Cardiac muscle cell (in vitro differentiated cells and primary cell): ENCODE results near the gene B3GAT1. TPM values are rescaled to one million over a fixed set of nuclear protein-coding genes. Genes with fewer than 3 reads are reported as not detected.

Experiments used
- DNase-seq, 2 donors: peaks; one replicate each; pipeline versions ENCODE4 v3.0.0 to v3.0.0-alpha.2; 2010 to 2017; ENCODE audit warnings: low read depth in 1 of 2, low spot score in 1 of 2
- H3K27ac ChIP-seq: fragments of 200-600 bp; sonication (generic); 2 replicates; pipeline ENCODE4 v1.5.1; 2016
- H3K27me3 ChIP-seq: fragments of 200-600 bp; sonication (generic); 2 replicates; pipeline ENCODE4 v1.6.0; 2016; ENCODE audit warnings: control low read depth
- H3K36me3 ChIP-seq: fragments of 200-600 bp; sonication (generic); 2 replicates; pipeline ENCODE4 v1.5.1; 2016; ENCODE audit warnings: control low read depth
- H3K4me1 ChIP-seq: fragments of 200-600 bp; sonication (generic); 2 replicates; pipeline ENCODE4 v1.8.1; 2017; ENCODE audit warnings: low read depth, mild to moderate bottlenecking, mixed run types
- H3K4me3 ChIP-seq: fragments of 200-600 bp; sonication (generic); 2 replicates; pipeline ENCODE4 v1.5.1; 2016; ENCODE audit warnings: mild to moderate bottlenecking
- H3K9me3 ChIP-seq: fragments of 200-600 bp; sonication (generic); 2 replicates; pipeline ENCODE4 v1.5.1; 2017; ENCODE audit warnings: low read depth, mild to moderate bottlenecking, control low read depth
- polyA plus RNA-seq: library from polyadenylated mRNA; unstranded; fragments of >200 nt; fragmentation: Nextera tagmentation; extraction: Ambion mirVana; gene quantifications from 2 replicates; pipeline ENCODE4 v1.2.1, GENCODE V29; 2016
- total RNA-seq: library from RNA; depleted of rRNA; stranded (reverse); fragments of >200 nt; gene quantifications from 2 replicates; pipeline ENCODE4 v1.2.3, GENCODE V29; 2016
- TF ChIP-seq, protein P1 (sequence below): IDR thresholded peaks from 2 replicates; pipeline ENCODE4 v1.5.1; 2012; ENCODE audit warnings: low read depth, mild to moderate bottlenecking, low read length

The B3GAT1 gene
- total and polyA plus RNA-seq, 2 experiments from 2014 or later: 1.5 TPM; not detected in 1

DNA sequence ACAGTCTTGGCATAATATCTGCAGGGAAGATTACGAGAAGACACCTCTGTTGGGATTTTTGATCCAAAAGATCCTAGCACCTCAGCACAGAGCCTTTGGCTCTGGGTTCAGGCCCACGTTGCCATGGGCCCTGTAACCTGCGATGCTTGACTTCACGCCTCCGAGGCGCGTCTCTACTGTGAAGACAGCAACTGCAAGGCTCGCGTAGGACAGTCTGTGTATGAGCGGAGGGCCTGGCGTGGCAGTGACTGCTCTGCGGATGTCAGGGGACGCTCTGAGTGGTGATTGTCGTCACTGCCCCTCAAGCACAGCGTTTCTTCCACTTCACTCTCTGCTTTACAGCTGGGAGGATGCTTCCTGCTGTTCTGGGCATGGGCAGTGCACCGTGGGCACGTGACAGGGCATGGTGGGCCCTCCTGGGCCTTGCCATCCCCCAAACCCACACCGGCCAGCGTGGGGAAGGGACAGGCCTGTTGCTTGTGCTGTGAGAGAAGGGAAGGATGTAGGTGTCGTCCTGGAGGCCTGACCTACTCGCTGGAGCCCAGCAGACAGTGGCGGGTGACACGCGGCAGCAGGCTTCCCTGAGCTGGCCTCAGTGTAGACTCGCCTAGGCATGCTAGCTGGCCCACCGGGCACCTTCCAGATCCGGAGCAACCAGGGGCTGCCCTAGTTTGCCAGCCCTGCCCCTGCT lies 53.7 kb downstream of the B3GAT1 start:
- Histone ChIP-seq H3K36me3 (no peaks in the 10 kb centered on the region), H3K4me1 (no peaks in the 10 kb centered on the region), H3K27ac (no peak overlapping the region), H3K9me3 (no peaks in the 10 kb centered on the region), H3K27me3 (no peaks in the 10 kb centered on the region), H3K4me3 (no peak overlapping the region)
- DNase-seq: no peak
- TF ChIP-seq, protein P1, sequence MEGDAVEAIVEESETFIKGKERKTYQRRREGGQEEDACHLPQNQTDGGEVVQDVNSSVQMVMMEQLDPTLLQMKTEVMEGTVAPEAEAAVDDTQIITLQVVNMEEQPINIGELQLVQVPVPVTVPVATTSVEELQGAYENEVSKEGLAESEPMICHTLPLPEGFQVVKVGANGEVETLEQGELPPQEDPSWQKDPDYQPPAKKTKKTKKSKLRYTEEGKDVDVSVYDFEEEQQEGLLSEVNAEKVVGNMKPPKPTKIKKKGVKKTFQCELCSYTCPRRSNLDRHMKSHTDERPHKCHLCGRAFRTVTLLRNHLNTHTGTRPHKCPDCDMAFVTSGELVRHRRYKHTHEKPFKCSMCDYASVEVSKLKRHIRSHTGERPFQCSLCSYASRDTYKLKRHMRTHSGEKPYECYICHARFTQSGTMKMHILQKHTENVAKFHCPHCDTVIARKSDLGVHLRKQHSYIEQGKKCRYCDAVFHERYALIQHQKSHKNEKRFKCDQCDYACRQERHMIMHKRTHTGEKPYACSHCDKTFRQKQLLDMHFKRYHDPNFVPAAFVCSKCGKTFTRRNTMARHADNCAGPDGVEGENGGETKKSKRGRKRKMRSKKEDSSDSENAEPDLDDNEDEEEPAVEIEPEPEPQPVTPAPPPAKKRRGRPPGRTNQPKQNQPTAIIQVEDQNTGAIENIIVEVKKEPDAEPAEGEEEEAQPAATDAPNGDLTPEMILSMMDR: no peak

DNA sequence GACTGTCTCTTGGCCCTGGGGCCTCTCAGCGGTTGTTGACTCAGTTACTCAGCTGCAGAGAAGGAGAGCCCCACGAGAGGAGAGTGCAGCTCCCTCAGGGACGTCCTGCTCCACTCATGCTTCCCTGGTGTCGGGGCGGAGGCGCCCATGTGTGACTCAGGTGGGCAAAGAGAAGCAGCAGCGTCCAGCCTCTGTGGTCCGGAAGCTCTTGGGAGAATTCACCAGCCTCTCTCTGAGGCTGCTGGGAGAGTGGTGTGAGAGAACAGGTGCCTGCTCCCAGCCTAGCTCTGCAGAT lies 54.5 kb downstream of the B3GAT1 start:
- no peaks in the 10 kb centered on the region for H3K36me3 ChIP-seq
- no peak for DNase-seq

DNA sequence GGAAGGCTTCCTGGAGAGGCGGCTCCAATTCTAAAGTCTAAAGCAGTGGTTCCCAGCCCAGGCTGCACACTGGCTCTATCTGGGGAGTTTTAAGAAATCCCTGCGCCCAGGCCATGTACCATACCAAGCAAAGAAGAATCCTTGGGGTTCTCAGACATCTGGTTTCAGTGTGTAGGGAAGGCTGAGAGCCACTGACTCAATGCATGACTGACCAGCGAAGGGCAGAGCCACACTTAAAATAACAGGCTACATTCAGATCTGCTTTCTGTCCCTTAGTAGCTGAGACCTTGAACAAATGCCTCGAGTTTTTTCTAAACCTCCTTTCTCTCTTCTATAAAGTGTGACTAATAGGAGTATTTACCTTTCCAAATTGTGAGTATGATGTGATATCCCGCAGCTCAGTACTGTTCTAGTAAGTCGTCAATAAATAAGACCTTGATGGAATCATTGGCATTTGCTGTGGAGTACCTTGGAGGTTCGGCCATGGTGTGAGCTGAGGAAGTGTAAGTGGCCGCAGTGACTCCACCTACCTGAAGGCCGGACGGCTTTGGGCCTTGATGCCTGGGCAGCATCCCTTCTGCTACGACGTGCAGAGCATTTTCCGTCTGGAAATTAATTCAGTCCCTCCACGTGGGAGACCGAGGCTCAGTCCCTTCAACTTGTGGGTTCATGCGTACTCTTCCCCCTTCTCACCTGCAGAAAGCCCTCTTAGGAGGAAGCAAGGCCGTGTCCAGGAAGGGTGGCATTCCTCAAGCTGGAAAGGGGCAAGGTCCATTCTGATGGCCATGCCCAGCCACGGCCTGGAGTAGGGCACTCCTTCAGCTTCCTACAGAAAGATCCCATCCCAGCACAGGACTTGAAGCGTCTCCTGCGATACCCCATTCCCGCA lies 55.1 kb downstream of the B3GAT1 start:
- no peak for DNase-seq
- Histone ChIP-seq H3K36me3 (no peaks in the 10 kb centered on the region), H3K9me3 (no peaks in the 10 kb centered on the region), H3K27me3 (no peaks in the 10 kb centered on the region), H3K4me1 (no peaks in the 10 kb centered on the region), H3K4me3 (no peak overlapping the region), H3K27ac (no peak overlapping the region)
- TF ChIP-seq, protein P1: no peak

More for the DNA sequence above, 54.5 kb downstream of the B3GAT1 start:
- H3K9me3 ChIP-seq: no peaks in the 10 kb centered on the region
- TF ChIP-seq, protein P1: no peak
- no peak overlapping the region for H3K27ac ChIP-seq
- H3K4me1 ChIP-seq: no peaks in the 10 kb centered on the region
- no peaks in the 10 kb centered on the region for H3K27me3 ChIP-seq
- no peak overlapping the region for H3K4me3 ChIP-seq

DNA sequence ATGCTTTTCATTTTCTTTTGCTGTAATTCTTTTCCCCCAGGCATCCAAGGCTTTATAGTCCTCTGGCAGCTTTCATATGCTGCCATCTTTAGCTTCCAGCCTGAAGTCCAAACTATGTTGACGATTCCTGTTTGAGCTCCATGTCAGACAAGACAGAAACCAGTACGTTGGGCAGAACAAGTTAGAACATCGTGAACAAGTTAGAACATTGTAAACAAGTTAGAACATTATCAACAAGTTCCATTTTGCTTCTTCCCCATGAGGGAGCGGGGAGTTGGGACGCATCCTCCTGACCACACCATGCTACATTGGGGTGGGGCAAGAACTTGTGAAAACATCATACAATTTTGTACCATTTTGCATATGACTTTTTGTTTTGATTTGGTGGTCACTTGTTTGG lies 56.4 kb downstream of the B3GAT1 start:
- H3K9me3 ChIP-seq: no peaks in the 10 kb centered on the region
- H3K4me1 ChIP-seq: no peaks in the 10 kb centered on the region
- TF ChIP-seq, protein P1: no peak
- no peaks in the 10 kb centered on the region for H3K36me3 ChIP-seq
- no peak overlapping the region for H3K4me3 ChIP-seq
- DNase-seq: no peak
- no peaks in the 10 kb centered on the region for H3K27me3 ChIP-seq
- no peak overlapping the region for H3K27ac ChIP-seq

DNA sequence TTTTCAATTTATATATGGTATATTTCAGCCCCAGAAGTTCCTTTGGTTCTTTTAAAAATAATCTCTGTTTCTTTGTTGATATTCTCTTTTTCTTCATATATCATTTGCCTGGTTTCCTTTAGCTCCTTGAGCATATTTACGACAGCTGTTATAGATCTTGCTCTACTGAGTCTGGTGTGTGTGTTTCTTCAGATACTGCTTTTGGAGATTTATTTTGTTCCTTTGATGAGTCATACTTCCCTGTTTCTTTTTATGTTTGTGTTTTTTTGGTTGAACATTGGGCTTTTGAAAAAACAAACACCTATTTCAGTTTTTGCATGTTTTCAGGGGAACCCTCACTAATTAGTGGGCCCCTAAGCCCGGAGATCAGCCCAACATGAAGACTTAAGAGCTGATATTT lies 56.9 kb downstream of the B3GAT1 start:
- DNase-seq: no peak
- Histone ChIP-seq H3K36me3 (no peaks in the 10 kb centered on the region), H3K27me3 (no peaks in the 10 kb centered on the region), H3K27ac (no peak overlapping the region), H3K9me3 (no peaks in the 10 kb centered on the region), H3K4me1 (no peaks in the 10 kb centered on the region), H3K4me3 (no peak overlapping the region)
- TF ChIP-seq, protein P1: no peak
